HepG2 (cell line): ENCODE data around the gene OR2T10. TPM values are rescaled to one million over a fixed set of nuclear protein-coding genes. Genes with fewer than 3 reads are reported as not detected.
"Not testable (repeated sequence)": the region's sequence is repeated elsewhere in the genome, so short reads cannot be mapped to it uniquely, and the experiment has no call there.

Source experiments
- ATAC-seq: fragments of 200-7000 bp; cut with Tn5 transposase; 3 replicates; pipeline ENCODE4 v1.9.1; 2020; ENCODE audit warnings: mild to moderate bottlenecking, moderate library complexity
- BruUV-seq: library from RNA; stranded (reverse); fragments of 400-500 nt; replicated peaks from 2 replicates; lab custom pipeline; 2021; lab: Mats Ljungman, UMichigan
- CTCF ChIA-PET: fragments of 300-600 bp; formaldehyde crosslinking; extraction: SDS; loops from one replicate; lab custom pipeline; 2021; ENCODE audit warnings: low total read pairs, inconsistent platforms, low intra/inter-chr PET ratio; lab: Yijun Ruan, JAX
- POLR2A ChIA-PET: fragments of 350-600 bp; sonication (Branson Sonifier 250); formaldehyde crosslinking; loops from one replicate; lab custom pipeline; 2020; ENCODE audit warnings: antibody characterized with exemption, inconsistent platforms; lab: Yijun Ruan, JAX
- DNase-seq: peaks from one replicate; pipeline ENCODE4 v3.0.0-alpha.2; 2015; ENCODE audit warnings: low spot score
- FAIRE-seq: peaks from 3 replicates; lab custom pipeline; 2011; peaks lifted over from hg19 to GRCh38; lab: Jason Lieb, UNC
- H2AFZ ChIP-seq: one replicate; pipeline ENCODE4 v1.6.1; 2011; ENCODE audit warnings: low read length, inconsistent platforms
- H3K27ac ChIP-seq: fragments of 300-600 bp; 3 replicates; pipeline ENCODE4 v1.8.0; 2011; ENCODE audit warnings: mixed run types, mild to moderate bottlenecking, mixed read lengths, low read length, inconsistent platforms; ENCODE audit not compliant: insufficient read depth; ENCODE audit errors: extremely low read length
- H3K27me3 ChIP-seq, 2 experiments: fragments of 200-600 bp in 1 of 2; 2 replicates in 1 of 2; 3 replicates in 1 of 2; pipeline versions ENCODE4 v1.6.0 to v1.8.0; 2011; ENCODE audit warnings: low read length in 2 of 2, mild to moderate bottlenecking in 2 of 2, moderate library complexity in 2 of 2, inconsistent platforms in 1 of 2; ENCODE audit not compliant: insufficient read depth in 2 of 2, control insufficient read depth in 1 of 2
- H3K36me3 ChIP-seq, 2 experiments: fragments of 200-600 bp in 1 of 2; replicated peaks in 1 of 2; 2 replicates in 1 of 2; 3 replicates in 1 of 2; pipeline versions ENCODE4 v1.5.1 to v1.8.0; 2011; ENCODE audit warnings: low read length in 2 of 2, inconsistent platforms in 1 of 2; ENCODE audit not compliant: insufficient read depth in 2 of 2, control insufficient read depth in 1 of 2
- H3K4me1 ChIP-seq: 2 replicates; pipeline ENCODE4 v1.5.1; 2012; ENCODE audit warnings: low read length, inconsistent platforms; ENCODE audit not compliant: insufficient read depth
- H3K4me2 ChIP-seq: 2 replicates; pipeline ENCODE4 v1.6.0; 2011; ENCODE audit warnings: low read depth, low read length, inconsistent platforms
- H3K4me3 ChIP-seq, 3 experiments: fragments of 200-600 bp in 1 of 3; sonication (generic), shearing (Covaris generic) in 1 of 3; replicated peaks in 1 of 3; 2 replicates each; pipeline ENCODE4 v1.5.1; 2011 to 2016; ENCODE audit warnings: low read length in 3 of 3, inconsistent platforms in 2 of 3, low read depth in 2 of 3, mild to moderate bottlenecking in 2 of 3, control low read depth in 1 of 3, mixed read lengths in 1 of 3; ENCODE audit not compliant: insufficient read depth in 1 of 3
- H3K79me2 ChIP-seq: one replicate; pipeline ENCODE4 v1.6.1; 2011; ENCODE audit warnings: low read length, inconsistent platforms; ENCODE audit not compliant: insufficient read depth
- H3K9ac ChIP-seq: 2 replicates; pipeline ENCODE4 v1.6.0; 2011; ENCODE audit warnings: mild to moderate bottlenecking, low read depth, low read length, inconsistent platforms; ENCODE audit not compliant: insufficient read depth
- H3K9me3 ChIP-seq: 2 replicates; pipeline ENCODE4 v1.5.1; 2012; ENCODE audit warnings: mild to moderate bottlenecking, low read length
- H4K20me1 ChIP-seq: 2 replicates; pipeline ENCODE4 v1.6.0; 2011; ENCODE audit warnings: inconsistent platforms, mild to moderate bottlenecking, low read length, moderate library complexity; ENCODE audit not compliant: insufficient read depth
- ADNP ChIP-seq: sonication (generic); formaldehyde crosslinking; IDR thresholded peaks from 2 replicates; pipeline ENCODE4 v1.4.0; 2020; ENCODE audit warnings: missing genetic modification reagents
- WGBS: methylation state at CpG from one replicate; pipeline ENCODE4 v1.1.6; 2017; ENCODE audit warnings: low lambda C conversion rate; 5-methylcytosine and 5-hydroxymethylcytosine counted together
- in situ Hi-C: cut with HindIII; loops from 2 replicates; pipeline ENCODE4 v1.10.0; 2017; ENCODE audit warnings: low pct_unique_long_range_greater_than_20kb; ENCODE audit not compliant: extremely low pct_ligation_motif_present
- intact Hi-C: fragments of 100-400 bp; cut with micrococcal nuclease; formaldehyde crosslinking; loops from one replicate; pipeline ENCODE4 v1.10.0; 2022; ENCODE audit not compliant: unreplicated experiment
- polyA plus RNA-seq, 8 experiments: library from polyadenylated mRNA; depleted of rRNA in 3 of 8; stranded (reverse) in 7 of 8; unstranded in 1 of 8; fragments of >200 nt; fragmentation: Illumina TruSeq in 4 of 8; extraction: Trizol in 4 of 8; gene quantifications; 2 replicates each; pipeline versions ENCODE4 v1.2.1 to v1.2.3, GENCODE V29; 2011 to 2016; ENCODE audit warnings: low read depth in 4 of 8, missing spikeins in 1 of 8, mixed read lengths in 1 of 8; ENCODE audit not compliant: insufficient read depth in 1 of 8
- total RNA-seq, 5 experiments: library from RNA; depleted of rRNA; stranded (reverse); fragments of >200 nt; fragmentation: Illumina TruSeq; extraction: Trizol; gene quantifications; 2 replicates each; pipeline ENCODE4 v1.2.3, GENCODE V29; 2016; ENCODE audit warnings: low read depth in 1 of 5
- TF ChIP-seq, protein P1 (sequence below): sonication (generic); formaldehyde crosslinking; IDR thresholded peaks from 2 replicates; pipeline ENCODE4 v1.5.1; 2020; ENCODE audit warnings: mild to moderate bottlenecking, missing genetic modification reagents, moderate library complexity
- TF ChIP-seq, protein P2 (sequence below): sonication (generic); formaldehyde crosslinking; IDR thresholded peaks from 2 replicates; pipeline ENCODE4 v1.5.1; 2020; ENCODE audit warnings: missing genetic modification reagents, mild to moderate bottlenecking, borderline replicate concordance
- TF ChIP-seq, protein P3 (sequence below): sonication (generic); formaldehyde crosslinking; IDR thresholded peaks from 2 replicates; pipeline ENCODE4 v1.4.0; 2020; ENCODE audit warnings: missing genetic modification reagents

Gene OR2T10
- total and polyA plus RNA-seq, 2 of the 13 experiments (the other 11 are each of a cell fraction or from before 2014, with no cell fraction given): not detected

DNA sequence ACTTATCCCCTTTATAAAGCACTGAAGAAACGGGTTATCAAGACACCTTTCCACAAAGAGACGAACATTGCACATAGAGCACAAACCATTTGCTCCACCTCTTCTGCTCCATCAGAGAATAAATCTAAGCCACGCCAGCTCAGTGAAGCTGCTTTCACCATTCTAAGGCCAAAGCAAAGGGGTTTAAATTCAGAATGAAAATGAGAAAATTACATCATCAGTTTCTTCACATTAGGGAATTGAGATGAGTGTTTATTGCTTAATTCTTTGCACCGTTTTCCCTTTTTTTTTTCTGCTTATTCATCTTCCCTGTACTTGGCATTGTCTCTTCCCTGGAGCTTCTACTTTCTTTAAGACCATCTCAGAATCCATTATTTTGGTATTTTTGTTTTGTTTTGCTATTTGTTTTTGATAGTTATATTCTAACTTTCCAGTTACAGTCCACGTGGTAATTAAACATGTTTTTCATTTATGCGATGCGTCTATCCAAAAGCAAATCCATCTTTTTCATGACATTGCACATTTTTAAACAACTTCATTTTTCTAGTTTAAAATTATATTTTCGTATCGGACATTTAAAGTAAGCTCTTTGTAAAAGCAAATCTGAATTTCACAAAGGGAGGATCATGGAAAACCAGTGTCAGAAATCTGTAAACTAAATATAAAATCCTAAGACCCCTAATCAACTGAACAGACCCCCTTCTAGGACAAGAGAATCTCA, 21.1 kb downstream of the OR2T10 start (continued):
- TF ChIP-seq, protein P1, sequence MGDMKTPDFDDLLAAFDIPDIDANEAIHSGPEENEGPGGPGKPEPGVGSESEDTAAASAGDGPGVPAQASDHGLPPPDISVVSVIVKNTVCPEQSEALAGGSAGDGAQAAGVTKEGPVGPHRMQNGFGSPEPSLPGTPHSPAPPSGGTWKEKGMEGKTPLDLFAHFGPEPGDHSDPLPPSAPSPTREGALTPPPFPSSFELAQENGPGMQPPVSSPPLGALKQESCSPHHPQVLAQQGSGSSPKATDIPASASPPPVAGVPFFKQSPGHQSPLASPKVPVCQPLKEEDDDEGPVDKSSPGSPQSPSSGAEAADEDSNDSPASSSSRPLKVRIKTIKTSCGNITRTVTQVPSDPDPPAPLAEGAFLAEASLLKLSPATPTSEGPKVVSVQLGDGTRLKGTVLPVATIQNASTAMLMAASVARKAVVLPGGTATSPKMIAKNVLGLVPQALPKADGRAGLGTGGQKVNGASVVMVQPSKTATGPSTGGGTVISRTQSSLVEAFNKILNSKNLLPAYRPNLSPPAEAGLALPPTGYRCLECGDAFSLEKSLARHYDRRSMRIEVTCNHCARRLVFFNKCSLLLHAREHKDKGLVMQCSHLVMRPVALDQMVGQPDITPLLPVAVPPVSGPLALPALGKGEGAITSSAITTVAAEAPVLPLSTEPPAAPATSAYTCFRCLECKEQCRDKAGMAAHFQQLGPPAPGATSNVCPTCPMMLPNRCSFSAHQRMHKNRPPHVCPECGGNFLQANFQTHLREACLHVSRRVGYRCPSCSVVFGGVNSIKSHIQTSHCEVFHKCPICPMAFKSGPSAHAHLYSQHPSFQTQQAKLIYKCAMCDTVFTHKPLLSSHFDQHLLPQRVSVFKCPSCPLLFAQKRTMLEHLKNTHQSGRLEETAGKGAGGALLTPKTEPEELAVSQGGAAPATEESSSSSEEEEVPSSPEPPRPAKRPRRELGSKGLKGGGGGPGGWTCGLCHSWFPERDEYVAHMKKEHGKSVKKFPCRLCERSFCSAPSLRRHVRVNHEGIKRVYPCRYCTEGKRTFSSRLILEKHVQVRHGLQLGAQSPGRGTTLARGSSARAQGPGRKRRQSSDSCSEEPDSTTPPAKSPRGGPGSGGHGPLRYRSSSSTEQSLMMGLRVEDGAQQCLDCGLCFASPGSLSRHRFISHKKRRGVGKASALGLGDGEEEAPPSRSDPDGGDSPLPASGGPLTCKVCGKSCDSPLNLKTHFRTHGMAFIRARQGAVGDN (CRISPR knock-in tag): no peak
- TF ChIP-seq, protein P2, sequence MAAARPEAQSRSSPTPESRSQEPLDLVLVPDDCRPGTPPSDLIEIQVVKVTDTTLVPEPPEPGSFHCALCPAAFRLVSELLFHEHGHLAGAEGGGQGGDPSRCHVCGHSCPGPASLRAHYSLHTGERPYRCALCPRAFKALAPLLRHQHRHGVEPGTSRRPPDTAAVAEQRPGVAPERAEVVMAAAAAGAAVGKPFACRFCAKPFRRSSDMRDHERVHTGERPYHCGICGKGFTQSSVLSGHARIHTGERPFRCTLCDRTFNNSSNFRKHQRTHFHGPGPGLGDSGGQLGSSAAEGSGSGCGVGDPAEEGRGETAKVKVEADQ (CRISPR knock-in tag): no peak
- no peak for TF ChIP-seq ADNP (CRISPR knock-in tag)
- TF ChIP-seq, protein P3, sequence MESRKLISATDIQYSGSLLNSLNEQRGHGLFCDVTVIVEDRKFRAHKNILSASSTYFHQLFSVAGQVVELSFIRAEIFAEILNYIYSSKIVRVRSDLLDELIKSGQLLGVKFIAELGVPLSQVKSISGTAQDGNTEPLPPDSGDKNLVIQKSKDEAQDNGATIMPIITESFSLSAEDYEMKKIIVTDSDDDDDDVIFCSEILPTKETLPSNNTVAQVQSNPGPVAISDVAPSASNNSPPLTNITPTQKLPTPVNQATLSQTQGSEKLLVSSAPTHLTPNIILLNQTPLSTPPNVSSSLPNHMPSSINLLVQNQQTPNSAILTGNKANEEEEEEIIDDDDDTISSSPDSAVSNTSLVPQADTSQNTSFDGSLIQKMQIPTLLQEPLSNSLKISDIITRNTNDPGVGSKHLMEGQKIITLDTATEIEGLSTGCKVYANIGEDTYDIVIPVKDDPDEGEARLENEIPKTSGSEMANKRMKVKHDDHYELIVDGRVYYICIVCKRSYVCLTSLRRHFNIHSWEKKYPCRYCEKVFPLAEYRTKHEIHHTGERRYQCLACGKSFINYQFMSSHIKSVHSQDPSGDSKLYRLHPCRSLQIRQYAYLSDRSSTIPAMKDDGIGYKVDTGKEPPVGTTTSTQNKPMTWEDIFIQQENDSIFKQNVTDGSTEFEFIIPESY (CRISPR knock-in tag): no peak

DNA sequence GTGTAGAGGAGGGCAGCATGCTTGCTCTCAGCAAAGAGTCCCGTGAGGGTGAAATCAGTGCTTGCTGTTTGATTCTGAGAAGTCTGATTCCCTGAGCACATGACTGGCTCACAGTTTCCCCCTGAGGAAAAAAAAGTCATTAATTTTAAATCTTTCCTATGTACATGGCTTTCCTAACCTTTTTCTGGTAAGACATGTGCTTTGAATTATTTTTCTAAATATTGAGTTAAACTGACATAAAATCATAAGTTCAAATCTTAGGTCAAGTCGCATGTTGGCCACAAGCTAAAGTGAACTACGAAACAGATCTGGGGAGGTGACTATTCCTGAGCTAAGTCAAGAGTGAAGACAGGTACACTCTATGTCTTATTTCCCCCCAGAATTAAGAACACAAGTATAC, 22.8 kb downstream of the OR2T10 start, which contains the start of gene OR2T34:
Gene OR2T34, minus strand, starts transcription at position 101 of the 400 bp plus-strand sequence. Its CDS starts 0 bp downstream, at position 101.
- BruUV-seq, H3K36me3 ChIP-seq, intact Hi-C loops, CTCF ChIA-PET, H3K27ac ChIP-seq, H3K9ac ChIP-seq, H4K20me1 ChIP-seq, H3K9me3 ChIP-seq, in situ Hi-C loops, H3K4me1 ChIP-seq, DNase-seq, FAIRE-seq, H3K79me2 ChIP-seq, H3K4me3 ChIP-seq, ATAC-seq, H2AFZ ChIP-seq, H3K4me2 ChIP-seq, H3K27me3 ChIP-seq, POLR2A ChIA-PET: not testable (repeated sequence)
- WGBS: 18% methylated on average over 3 of the region's 3 CpGs

DNA sequence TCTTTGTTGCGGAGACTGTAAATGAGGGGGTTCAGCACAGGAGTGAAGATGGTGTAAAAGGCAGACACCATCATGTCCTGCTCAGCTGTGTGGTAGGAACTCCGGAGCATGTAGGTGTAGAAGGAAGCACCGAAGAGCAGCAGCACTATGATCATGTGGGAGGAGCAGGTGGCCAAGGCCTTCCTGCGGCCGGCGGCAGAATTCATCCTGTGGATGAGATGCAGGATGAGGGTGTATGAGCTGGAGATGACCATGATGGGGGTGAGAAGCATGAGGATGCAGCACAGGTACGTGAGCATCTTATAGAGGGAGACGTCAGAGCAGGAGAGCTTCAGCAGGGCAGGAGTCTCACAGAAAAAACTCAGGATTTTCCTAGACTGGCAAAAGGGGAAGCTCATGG, 23.6 kb downstream of the OR2T10 start:
- H3K4me3 ChIP-seq, H3K36me3 ChIP-seq, H3K79me2 ChIP-seq, DNase-seq, H3K27ac ChIP-seq, H3K4me2 ChIP-seq, H3K9me3 ChIP-seq, BruUV-seq, H3K4me1 ChIP-seq, H2AFZ ChIP-seq, FAIRE-seq, in situ Hi-C loops, ATAC-seq, H3K9ac ChIP-seq, H4K20me1 ChIP-seq, H3K27me3 ChIP-seq, POLR2A ChIA-PET, CTCF ChIA-PET, intact Hi-C loops: not testable (repeated sequence)
- WGBS: 3% methylated on average over 5 of the region's 8 CpGs
